Measurements from ENCODE around the gene OR1J4.

DNA sequence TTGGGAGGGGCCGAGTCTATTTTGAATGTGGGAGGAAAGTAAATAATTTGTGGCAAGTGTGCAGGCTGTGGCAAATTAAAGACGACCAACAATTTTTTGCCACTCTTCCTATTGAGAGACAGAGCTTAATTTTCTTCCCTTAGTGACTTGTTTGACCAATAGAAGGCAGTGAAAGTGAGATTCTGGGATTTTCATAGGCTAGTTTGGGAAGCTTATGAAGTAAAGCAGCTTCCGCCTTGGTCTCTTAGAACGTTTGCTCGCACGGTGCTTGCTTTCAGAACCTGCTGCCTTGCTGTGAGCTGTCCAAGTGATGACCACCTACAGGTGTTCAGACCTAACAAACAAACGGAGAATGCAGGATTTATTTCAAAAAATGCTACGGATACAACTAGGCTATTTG, 27.3 kb downstream of the OR1J4 start:
- TF ChIP-seq, protein P1, sequence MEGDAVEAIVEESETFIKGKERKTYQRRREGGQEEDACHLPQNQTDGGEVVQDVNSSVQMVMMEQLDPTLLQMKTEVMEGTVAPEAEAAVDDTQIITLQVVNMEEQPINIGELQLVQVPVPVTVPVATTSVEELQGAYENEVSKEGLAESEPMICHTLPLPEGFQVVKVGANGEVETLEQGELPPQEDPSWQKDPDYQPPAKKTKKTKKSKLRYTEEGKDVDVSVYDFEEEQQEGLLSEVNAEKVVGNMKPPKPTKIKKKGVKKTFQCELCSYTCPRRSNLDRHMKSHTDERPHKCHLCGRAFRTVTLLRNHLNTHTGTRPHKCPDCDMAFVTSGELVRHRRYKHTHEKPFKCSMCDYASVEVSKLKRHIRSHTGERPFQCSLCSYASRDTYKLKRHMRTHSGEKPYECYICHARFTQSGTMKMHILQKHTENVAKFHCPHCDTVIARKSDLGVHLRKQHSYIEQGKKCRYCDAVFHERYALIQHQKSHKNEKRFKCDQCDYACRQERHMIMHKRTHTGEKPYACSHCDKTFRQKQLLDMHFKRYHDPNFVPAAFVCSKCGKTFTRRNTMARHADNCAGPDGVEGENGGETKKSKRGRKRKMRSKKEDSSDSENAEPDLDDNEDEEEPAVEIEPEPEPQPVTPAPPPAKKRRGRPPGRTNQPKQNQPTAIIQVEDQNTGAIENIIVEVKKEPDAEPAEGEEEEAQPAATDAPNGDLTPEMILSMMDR (IDR thresholded peaks at IDR 0.05), result no peak
- TF ChIP-seq POLR2A (IDR thresholded peaks at IDR 0.05) (no peak), EP300 (IDR thresholded peaks at IDR 0.05) (no peak)

All from tibial nerve (tissue), 4 donors.